ENCODE results near the gene AAMP.
A peak's percentile ranks its signal among the peaks of the same experiment; 100 is the strongest.

Gene AAMP

GRCh38 chr2:218271865-218272530 lies 2.1 kb upstream of the AAMP start:
- Histone ChIP-seq H3K79me2 (ENCODE audit: insufficient read depth, low read length) (peaks cover 44% of the 10 kb centered on the region), H3K9me3 (ENCODE audit: insufficient read depth, low read length, severe bottlenecking) (no peaks in the 10 kb centered on the region), H3K4me2 (ENCODE audit: insufficient read depth, low read length) (peak overlapping the region; percentile 96), H4K20me1 (ENCODE audit: insufficient read depth, low read length) (peaks cover 13% of the 10 kb centered on the region; the same call in 1 of the 2 replicates), H3K27me3 (ENCODE audit: insufficient read depth, low read length, poor library complexity) (no peaks in the 10 kb centered on the region), H3K27ac (ENCODE audit: low read length) (no peak overlapping the region), H3K4me1 (ENCODE audit: insufficient read depth, low read length) (peaks cover 36% of the 10 kb centered on the region), H3K9ac (ENCODE audit: low read depth, low read length) (peak overlapping the region; percentile 90; the same call in 1 of the 2 replicates), H2AFZ (ENCODE audit: low read depth, low read length) (no peak overlapping the region), H3K36me3 (ENCODE audit: insufficient read depth, low read length) (peaks cover 57% of the 10 kb centered on the region), H3K4me3 (ENCODE audit: low read depth in 1 of 2, low read length in 2 of 2) (peak overlapping the region in 1 of 2 experiments; percentile 99; a peak in 2 of 4 replicates)
- DNase-seq, result no peak
- ATAC-seq (ENCODE audit: insufficient read depth, low read depth), result no peak
- TF ChIP-seq EZH2 (IDR thresholded peaks at IDR 0.05; ENCODE audit: borderline replicate concordance, low read depth, low read length, severe bottlenecking) (no peak), CTCF (IDR thresholded peaks at IDR 0.05; ENCODE audit: borderline replicate concordance, extremely low read depth, low read length, poor library complexity, severe bottlenecking) (no peak)

GRCh38 chr2:218271487-218271797 lies 1.5 kb upstream of the AAMP start:
- H3K27ac ChIP-seq (ENCODE audit: low read length), result peak overlapping the region; percentile 89
- H3K36me3 ChIP-seq (ENCODE audit: insufficient read depth, low read length), result peaks cover 57% of the 10 kb centered on the region
- peak overlapping the region; percentile 97 to 99; a peak in 3 of 4 replicates for H3K4me3 ChIP-seq (ENCODE audit: low read depth in 1 of 2, low read length in 2 of 2)
- ATAC-seq (ENCODE audit: insufficient read depth, low read depth) (no peak), DNase-seq (no peak)
- H3K27me3 ChIP-seq (ENCODE audit: insufficient read depth, low read length, poor library complexity), result no peaks in the 10 kb centered on the region
- TF ChIP-seq CTCF (IDR thresholded peaks at IDR 0.05; ENCODE audit: borderline replicate concordance, extremely low read depth, low read length, poor library complexity, severe bottlenecking) (no peak), EZH2 (IDR thresholded peaks at IDR 0.05; ENCODE audit: borderline replicate concordance, low read depth, low read length, severe bottlenecking) (no peak)
- peaks cover 16% of the 10 kb centered on the region for H4K20me1 ChIP-seq (ENCODE audit: insufficient read depth, low read length)
- no peaks in the 10 kb centered on the region for H3K9me3 ChIP-seq (ENCODE audit: insufficient read depth, low read length, severe bottlenecking)
- no peak overlapping the region for H2AFZ ChIP-seq (ENCODE audit: low read depth, low read length)
- H3K9ac ChIP-seq (ENCODE audit: low read depth, low read length), result peak overlapping the region; percentile 90
- H3K4me1 ChIP-seq (ENCODE audit: insufficient read depth, low read length), result peaks cover 36% of the 10 kb centered on the region
- peaks cover 44% of the 10 kb centered on the region for H3K79me2 ChIP-seq (ENCODE audit: insufficient read depth, low read length)
- H3K4me2 ChIP-seq (ENCODE audit: insufficient read depth, low read length), result peak overlapping the region; percentile 96

GRCh38 chr2:218270721-218271486 lies 967 bp upstream of the AAMP start:
- Histone ChIP-seq H4K20me1 (ENCODE audit: insufficient read depth, low read length) (peaks cover 16% of the 10 kb centered on the region), H3K27ac (ENCODE audit: low read length) (peak overlapping the region; percentile 89), H3K36me3 (ENCODE audit: insufficient read depth, low read length) (peaks cover 58% of the 10 kb centered on the region), H3K4me3 (ENCODE audit: low read depth in 1 of 2, low read length in 2 of 2) (peak overlapping the region; percentile 97 to 99), H3K79me2 (ENCODE audit: insufficient read depth, low read length) (peaks cover 44% of the 10 kb centered on the region), H3K9ac (ENCODE audit: low read depth, low read length) (peak overlapping the region; percentile 90), H2AFZ (ENCODE audit: low read depth, low read length) (peak overlapping the region; percentile 97), H3K4me2 (ENCODE audit: insufficient read depth, low read length) (peak overlapping the region; percentile 96), H3K27me3 (ENCODE audit: insufficient read depth, low read length, poor library complexity) (no peaks in the 10 kb centered on the region), H3K9me3 (ENCODE audit: insufficient read depth, low read length, severe bottlenecking) (no peaks in the 10 kb centered on the region), H3K4me1 (ENCODE audit: insufficient read depth, low read length) (peaks cover 36% of the 10 kb centered on the region)
- no peak for TF ChIP-seq EZH2 (IDR thresholded peaks at IDR 0.05; ENCODE audit: borderline replicate concordance, low read depth, low read length, severe bottlenecking)
- DNase-seq, result no peak
- no peak for ATAC-seq (ENCODE audit: insufficient read depth, low read depth)

- H3K9me3 ChIP-seq (ENCODE audit: insufficient read depth, low read length, severe bottlenecking), result no peaks in the 10 kb centered on the region
- H2AFZ ChIP-seq (ENCODE audit: low read depth, low read length), result no peak overlapping the region
- H3K4me3 ChIP-seq (ENCODE audit: low read depth in 1 of 2, low read length in 2 of 2), result no peak overlapping the region
- H3K9ac ChIP-seq (ENCODE audit: low read depth, low read length), result peak overlapping the region; percentile 10; the same call in 1 of the 2 replicates
- H3K4me2 ChIP-seq (ENCODE audit: insufficient read depth, low read length), result 0 out of 2 replicates have a peak overlapping the region, but pooled peaks have one; percentile 16
- H3K79me2 ChIP-seq (ENCODE audit: insufficient read depth, low read length), result peaks cover 43% of the 10 kb centered on the region
- H3K36me3 ChIP-seq (ENCODE audit: insufficient read depth, low read length), result peaks cover 55% of the 10 kb centered on the region
- H3K27ac ChIP-seq (ENCODE audit: low read length), result no peak overlapping the region
- H3K4me1 ChIP-seq (ENCODE audit: insufficient read depth, low read length), result peaks cover 35% of the 10 kb centered on the region
- DNase-seq (no peak), ATAC-seq (ENCODE audit: insufficient read depth, low read depth) (no peak)
- H3K27me3 ChIP-seq (ENCODE audit: insufficient read depth, low read length, poor library complexity), result no peaks in the 10 kb centered on the region
- no peak for TF ChIP-seq EZH2 (IDR thresholded peaks at IDR 0.05; ENCODE audit: borderline replicate concordance, low read depth, low read length, severe bottlenecking)
- TF ChIP-seq CTCF (IDR thresholded peaks at IDR 0.05; ENCODE audit: borderline replicate concordance, extremely low read depth, low read length, poor library complexity, severe bottlenecking), result no peak
- H4K20me1 ChIP-seq (ENCODE audit: insufficient read depth, low read length), result peaks cover 34% of the 10 kb centered on the region
Observed at GRCh38 chr2:218267259-218267658, 2.7 kb downstream of the AAMP start.

All from DND-41 (cell line).